ENCODE data around the gene ARHGAP24. TPM values are rescaled to one million over a fixed set of nuclear protein-coding genes. Genes with fewer than 3 reads are reported as not detected.

Gene ARHGAP24
- polyA plus RNA-seq, 3 donors = 12.5 to 32.0 (median 18.8) TPM

GRCh38 chr4:86043755-86044592, 569.0 kb downstream of the ARHGAP24 start:
- H3K4me1 ChIP-seq (ENCODE audit: control insufficient read depth in 1 of 2, insufficient read depth in 2 of 2, low read length in 2 of 2) = no peaks in the 10 kb centered on the region
- H3K9ac ChIP-seq (ENCODE audit: insufficient read depth, low read length, poor library complexity, severe bottlenecking) = no peak overlapping the region
- no peaks in the 10 kb centered on the region for H3K27me3 ChIP-seq (ENCODE audit: control insufficient read depth in 2 of 2, insufficient read depth in 2 of 2, low read length in 2 of 2)
- H3K27ac Mint-ChIP-seq = no peak overlapping the region
- no peaks in the 10 kb centered on the region for H3K9me3 ChIP-seq (replicated peaks in 1 of 2; ENCODE audit: control insufficient read depth in 1 of 2, insufficient read depth in 1 of 2, low read length in 2 of 2)
- peaks cover 0 to 3% (median 0%) of the 10 kb centered on the region in 7 donors for H3K9me3 Mint-ChIP-seq
- H3K79me2 ChIP-seq (ENCODE audit: insufficient read depth, low read length) = no peaks in the 10 kb centered on the region
- no peak overlapping the region for H3K4me3 ChIP-seq (replicated peaks in 1 of 3; ENCODE audit: low read depth in 2 of 3, low read length in 3 of 3)
- no peaks in the 10 kb centered on the region for H4K20me1 ChIP-seq (ENCODE audit: insufficient read depth, low read length)
- no CpG with 5 or more reads among the region's 8 CpGs for WGBS (ENCODE audit: insufficient coverage)
- intact Hi-C loops (cut with micrococcal nuclease) = loop anchor here (10.0 kb wide), 1 partner anchor 899 kb away; no protein-coding TSS in a partner anchor
- H3K36me3 ChIP-seq (replicated peaks in 1 of 2; ENCODE audit: control insufficient read depth in 1 of 2, insufficient read depth in 2 of 2, low read length in 2 of 2) = no peaks in the 10 kb centered on the region
- H3K4me1 Mint-ChIP-seq = no peaks in the 10 kb centered on the region
- peak; percentile 10 to 30 (median 23) for DNase-seq
- TF ChIP-seq CTCF (IDR thresholded peaks at IDR 0.05) = peak; percentile 82
- H3K27ac ChIP-seq (ENCODE audit: low read depth in 1 of 2, low read length in 2 of 2) = no peak overlapping the region
- no peaks in the 10 kb centered on the region for H3K36me3 Mint-ChIP-seq
- no peak overlapping the region for H2AFZ ChIP-seq (ENCODE audit: insufficient read depth, low read depth, low read length, poor library complexity, severe bottlenecking)
- H3K4me2 ChIP-seq (replicated peaks; ENCODE audit: extremely low read depth, low read length, poor library complexity, severe bottlenecking) = no peak overlapping the region
- no peaks in the 10 kb centered on the region for H3K27me3 Mint-ChIP-seq (ENCODE audit: low read depth in 3 of 3)
- H3K4me3 Mint-ChIP-seq = no peak overlapping the region

DNA sequence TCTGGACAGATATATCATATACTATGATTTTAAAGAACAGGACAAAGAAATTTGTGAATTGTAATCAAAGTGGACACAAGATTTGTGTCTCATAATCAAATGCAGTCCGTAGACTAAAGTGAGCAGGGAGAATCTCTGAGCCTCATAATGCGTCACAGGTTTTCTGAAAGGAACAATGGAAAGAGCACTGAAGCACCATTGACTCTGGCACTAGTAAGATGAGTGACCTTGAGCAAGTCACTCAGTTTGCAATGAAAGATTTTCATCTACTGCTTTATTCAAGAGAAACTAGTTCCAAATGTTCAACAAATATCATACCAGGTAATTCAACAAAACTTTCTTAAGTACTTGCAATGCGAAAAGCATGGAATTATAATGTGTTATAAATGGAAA, 569.6 kb downstream of the ARHGAP24 start:
- Mint-ChIP-seq H3K27me3 (ENCODE audit: low read depth in 3 of 3) (no peaks in the 10 kb centered on the region), H3K9me3 (peaks cover 0 to 3% (median 0%) of the 10 kb centered on the region in 7 donors)

More for the DNA sequence above, 569.6 kb downstream of the ARHGAP24 start:
- H3K9ac ChIP-seq (ENCODE audit: insufficient read depth, low read length, poor library complexity, severe bottlenecking) = no peak overlapping the region
- H4K20me1 ChIP-seq (ENCODE audit: insufficient read depth, low read length) = no peaks in the 10 kb centered on the region
- no peak overlapping the region for H3K4me3 Mint-ChIP-seq
- H3K27me3 ChIP-seq (ENCODE audit: control insufficient read depth in 2 of 2, insufficient read depth in 2 of 2, low read length in 2 of 2) = no peaks in the 10 kb centered on the region
- intact Hi-C loops (cut with micrococcal nuclease) = loop anchor here (10.0 kb wide), 1 partner anchor 900 kb away; no protein-coding TSS in a partner anchor
- H3K27ac Mint-ChIP-seq = no peak overlapping the region
- no peak overlapping the region for H3K4me3 ChIP-seq (replicated peaks in 1 of 3; ENCODE audit: low read depth in 2 of 3, low read length in 3 of 3)
- no peak overlapping the region for H3K4me2 ChIP-seq (replicated peaks; ENCODE audit: extremely low read depth, low read length, poor library complexity, severe bottlenecking)
- WGBS (ENCODE audit: insufficient coverage) = 100% methylated on average over 1 of the region's 3 CpGs
- H3K4me1 ChIP-seq (ENCODE audit: control insufficient read depth in 1 of 2, insufficient read depth in 2 of 2, low read length in 2 of 2) = no peaks in the 10 kb centered on the region
- no peak overlapping the region for H2AFZ ChIP-seq (ENCODE audit: insufficient read depth, low read depth, low read length, poor library complexity, severe bottlenecking)
- H3K27ac ChIP-seq (ENCODE audit: low read depth in 1 of 2, low read length in 2 of 2) = no peak overlapping the region
- DNase-seq = no peak
- H3K36me3 ChIP-seq (replicated peaks in 1 of 2; ENCODE audit: control insufficient read depth in 1 of 2, insufficient read depth in 2 of 2, low read length in 2 of 2) = no peaks in the 10 kb centered on the region
- H3K4me1 Mint-ChIP-seq = no peaks in the 10 kb centered on the region
- no peaks in the 10 kb centered on the region for H3K9me3 ChIP-seq (replicated peaks in 1 of 2; ENCODE audit: control insufficient read depth in 1 of 2, insufficient read depth in 1 of 2, low read length in 2 of 2)
- no peaks in the 10 kb centered on the region for H3K79me2 ChIP-seq (ENCODE audit: insufficient read depth, low read length)
- TF ChIP-seq CTCF (IDR thresholded peaks at IDR 0.05) = no peak
- H3K36me3 Mint-ChIP-seq = no peaks in the 10 kb centered on the region

Measured in CD14-positive monocyte (primary cell).